GM12878 (cell line): ENCODE data around the gene MYMX.

Experiments
- BHLHE40 ChIP-seq, 2 experiments: fragments of 450-650 bp in 1 of 2; IDR thresholded peaks; 2 replicates each; pipeline ENCODE4 v1.6.1; 2011 to 2017; ENCODE audit warnings: low read depth in 2 of 2, borderline replicate concordance in 1 of 2, improper control_type of control experiment in 1 of 2, low read length in 1 of 2, mild to moderate bottlenecking in 1 of 2
- RAD21 ChIP-seq: IDR thresholded peaks from 2 replicates; pipeline ENCODE4 v1.6.1; 2011; ENCODE audit warnings: mild to moderate bottlenecking, low read depth, low read length, moderate library complexity; ENCODE audit not compliant: insufficient read depth
- RCOR1 ChIP-seq: conservative IDR thresholded peaks from 2 replicates; pipeline ENCODE4 v1.6.1; 2012; ENCODE audit warnings: low read depth, low read length, improper control_type of control experiment
- SMARCA5 ChIP-seq: fragments of 450-650 bp; IDR thresholded peaks from 2 replicates; pipeline ENCODE4 v1.6.1; 2017; ENCODE audit warnings: mild to moderate bottlenecking
- TF ChIP-seq, protein P1 (sequence below): fragments of 450-650 bp; IDR thresholded peaks from 2 replicates; pipeline ENCODE4 v1.6.1; 2016; ENCODE audit warnings: mild to moderate bottlenecking
- TF ChIP-seq, protein P2 (sequence below), 3 experiments: IDR thresholded peaks in 2 of 3; conservative IDR thresholded peaks in 1 of 3; 2 replicates each; pipeline ENCODE4 v1.5.1; 2011; ENCODE audit warnings: low read depth in 3 of 3, low read length in 3 of 3, mild to moderate bottlenecking in 3 of 3, control low read depth in 2 of 3, moderate library complexity in 2 of 3, inconsistent platforms in 1 of 3, mixed read lengths in 1 of 3; ENCODE audit not compliant: control insufficient read depth in 2 of 3, insufficient read depth in 1 of 3; ENCODE audit errors: extremely low read depth in 1 of 3

- TF ChIP-seq, protein P1, sequence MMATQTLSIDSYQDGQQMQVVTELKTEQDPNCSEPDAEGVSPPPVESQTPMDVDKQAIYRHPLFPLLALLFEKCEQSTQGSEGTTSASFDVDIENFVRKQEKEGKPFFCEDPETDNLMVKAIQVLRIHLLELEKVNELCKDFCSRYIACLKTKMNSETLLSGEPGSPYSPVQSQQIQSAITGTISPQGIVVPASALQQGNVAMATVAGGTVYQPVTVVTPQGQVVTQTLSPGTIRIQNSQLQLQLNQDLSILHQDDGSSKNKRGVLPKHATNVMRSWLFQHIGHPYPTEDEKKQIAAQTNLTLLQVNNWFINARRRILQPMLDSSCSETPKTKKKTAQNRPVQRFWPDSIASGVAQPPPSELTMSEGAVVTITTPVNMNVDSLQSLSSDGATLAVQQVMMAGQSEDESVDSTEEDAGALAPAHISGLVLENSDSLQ = no peak
- TF ChIP-seq SMARCA5 (no peak), RCOR1 (no peak), RAD21 (no peak), BHLHE40 (IDR thresholded peaks at IDR 0.05; ENCODE audit: borderline replicate concordance in 1 of 2, low read depth in 2 of 2, low read length in 1 of 2) (no peak)
- TF ChIP-seq, protein P2, sequence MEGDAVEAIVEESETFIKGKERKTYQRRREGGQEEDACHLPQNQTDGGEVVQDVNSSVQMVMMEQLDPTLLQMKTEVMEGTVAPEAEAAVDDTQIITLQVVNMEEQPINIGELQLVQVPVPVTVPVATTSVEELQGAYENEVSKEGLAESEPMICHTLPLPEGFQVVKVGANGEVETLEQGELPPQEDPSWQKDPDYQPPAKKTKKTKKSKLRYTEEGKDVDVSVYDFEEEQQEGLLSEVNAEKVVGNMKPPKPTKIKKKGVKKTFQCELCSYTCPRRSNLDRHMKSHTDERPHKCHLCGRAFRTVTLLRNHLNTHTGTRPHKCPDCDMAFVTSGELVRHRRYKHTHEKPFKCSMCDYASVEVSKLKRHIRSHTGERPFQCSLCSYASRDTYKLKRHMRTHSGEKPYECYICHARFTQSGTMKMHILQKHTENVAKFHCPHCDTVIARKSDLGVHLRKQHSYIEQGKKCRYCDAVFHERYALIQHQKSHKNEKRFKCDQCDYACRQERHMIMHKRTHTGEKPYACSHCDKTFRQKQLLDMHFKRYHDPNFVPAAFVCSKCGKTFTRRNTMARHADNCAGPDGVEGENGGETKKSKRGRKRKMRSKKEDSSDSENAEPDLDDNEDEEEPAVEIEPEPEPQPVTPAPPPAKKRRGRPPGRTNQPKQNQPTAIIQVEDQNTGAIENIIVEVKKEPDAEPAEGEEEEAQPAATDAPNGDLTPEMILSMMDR (IDR thresholded peaks at IDR 0.05 in 2 of 3, conservative IDR thresholded peaks at IDR 0.05 in 1 of 3; ENCODE audit: control insufficient read depth in 2 of 3, extremely low read depth in 1 of 3, insufficient read depth in 1 of 3, low read depth in 3 of 3, low read length in 3 of 3) = peak in 2 of 3 experiments; percentile 14 to 17; a peak in 2 of 6 replicates
Measured at GRCh38 chr6:44219815-44220784, 3.4 kb downstream of the MYMX start.
